Tibial artery (tissue), 4 donors: ENCODE results near the gene CXCR4.

Experiments used
- DNase-seq, 2 donors: peaks; one replicate each; pipeline ENCODE4 v3.0.0-alpha.2; 2019
- H3K27ac ChIP-seq, 2 donors: fragments of 200-600 bp; sonication (generic) in 1 of 2; 1 replicate in 1 of 2; 2 replicates in 1 of 2; pipeline ENCODE4 v1.5.1; 2018 to 2019; ENCODE audit warnings: mild to moderate bottlenecking in 1 of 2
- H3K27me3 ChIP-seq, 2 donors: fragments of 200-600 bp; sonication (generic) in 1 of 2; one replicate each; pipeline versions ENCODE4 v1.5.1 to v1.6.0; 2016 to 2019
- H3K36me3 ChIP-seq, 3 donors: fragments of 200-600 bp; sonication (generic) in 2 of 3; one replicate each; pipeline ENCODE4 v1.5.1; 2016 to 2019; ENCODE audit warnings: mild to moderate bottlenecking in 2 of 3
- H3K4me1 ChIP-seq, 4 donors: fragments of 200-600 bp; sonication (generic) in 2 of 4; 1 replicate in 3 of 4; 2 replicates in 1 of 4; pipeline ENCODE4 v1.5.1; 2016 to 2019
- H3K4me3 ChIP-seq, 2 donors: fragments of 200-600 bp; sonication (generic) in 1 of 2; 1 replicate in 1 of 2; 2 replicates in 1 of 2; pipeline ENCODE4 v1.5.1; 2018 to 2019; ENCODE audit warnings: mild to moderate bottlenecking in 2 of 2
- H3K9me3 ChIP-seq, 3 donors: fragments of 200-600 bp; sonication (generic) in 1 of 3; one replicate each; pipeline ENCODE4 v1.5.1; 2016 to 2019
- intact Hi-C: fragments of 100-400 bp; cut with DNase I; formaldehyde crosslinking; loops from one replicate; pipeline ENCODE4 v1.15.0; 2023; ENCODE audit warnings: low total_unique reads
- TF ChIP-seq, protein P1 (sequence below), 2 experiments: fragments of 200-600 bp in 1 of 2; fragments of 450-650 bp in 1 of 2; IDR thresholded peaks; one replicate each; pipeline ENCODE4 v1.5.1; 2017 to 2019; ENCODE audit warnings: antibody characterized with exemption in 2 of 2, mild to moderate bottlenecking in 1 of 2, moderate library complexity in 1 of 2

The CXCR4 gene

DNA sequence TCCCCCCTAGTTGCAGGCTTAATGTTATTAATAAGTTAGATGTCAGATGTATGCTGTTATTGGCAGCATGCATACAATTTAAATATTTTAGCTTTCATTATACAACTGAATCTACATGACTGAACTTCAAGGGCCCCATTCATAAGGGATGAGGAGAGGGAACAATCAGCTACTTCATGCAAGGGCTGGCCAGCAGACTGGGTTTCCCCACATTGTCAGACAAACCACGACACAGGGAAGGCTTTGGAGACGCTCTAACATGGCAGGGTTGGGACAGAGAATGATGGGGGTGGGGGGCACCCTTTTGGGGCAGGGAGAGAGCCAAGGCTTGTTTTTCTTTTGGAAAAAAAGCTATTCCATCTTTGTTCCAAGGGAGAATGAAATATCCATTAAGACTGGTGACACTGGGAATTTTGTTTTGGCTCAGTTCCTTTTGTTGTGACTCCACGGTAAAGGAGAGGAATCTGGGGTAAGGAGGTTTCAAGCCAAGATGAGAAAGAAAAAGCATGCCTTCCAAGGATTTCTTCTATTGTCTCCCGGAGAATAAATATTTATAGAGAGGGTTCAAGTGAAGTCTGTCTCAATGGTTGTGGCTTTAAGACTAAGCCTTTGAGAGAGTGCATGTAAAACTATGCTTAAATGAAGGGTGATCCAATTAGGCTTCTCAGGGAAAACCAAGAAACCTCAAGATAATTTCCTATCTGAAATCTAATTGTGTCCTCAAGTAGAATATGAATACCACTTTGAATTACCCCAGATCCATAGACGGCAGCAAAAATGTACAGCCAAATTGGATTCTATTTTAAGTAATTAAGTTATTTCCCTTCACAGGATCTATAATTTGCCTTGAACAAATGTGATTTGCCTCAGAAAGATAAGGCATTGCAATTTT, 5.4 kb downstream of the CXCR4 start:
- intact Hi-C loops = no loop called here
- Histone ChIP-seq H3K9me3 (no peaks in the 10 kb centered on the region), H3K27ac (no peak overlapping the region), H3K4me1 (peaks cover 0 to 17% (median 15%) of the 10 kb centered on the region in 4 donors), H3K27me3 (peaks cover 0 to 47% of the 10 kb centered on the region in 2 donors), H3K36me3 (no peaks in the 10 kb centered on the region), H3K4me3 (no peak overlapping the region)
- DNase-seq = no peak
- TF ChIP-seq, protein P1, sequence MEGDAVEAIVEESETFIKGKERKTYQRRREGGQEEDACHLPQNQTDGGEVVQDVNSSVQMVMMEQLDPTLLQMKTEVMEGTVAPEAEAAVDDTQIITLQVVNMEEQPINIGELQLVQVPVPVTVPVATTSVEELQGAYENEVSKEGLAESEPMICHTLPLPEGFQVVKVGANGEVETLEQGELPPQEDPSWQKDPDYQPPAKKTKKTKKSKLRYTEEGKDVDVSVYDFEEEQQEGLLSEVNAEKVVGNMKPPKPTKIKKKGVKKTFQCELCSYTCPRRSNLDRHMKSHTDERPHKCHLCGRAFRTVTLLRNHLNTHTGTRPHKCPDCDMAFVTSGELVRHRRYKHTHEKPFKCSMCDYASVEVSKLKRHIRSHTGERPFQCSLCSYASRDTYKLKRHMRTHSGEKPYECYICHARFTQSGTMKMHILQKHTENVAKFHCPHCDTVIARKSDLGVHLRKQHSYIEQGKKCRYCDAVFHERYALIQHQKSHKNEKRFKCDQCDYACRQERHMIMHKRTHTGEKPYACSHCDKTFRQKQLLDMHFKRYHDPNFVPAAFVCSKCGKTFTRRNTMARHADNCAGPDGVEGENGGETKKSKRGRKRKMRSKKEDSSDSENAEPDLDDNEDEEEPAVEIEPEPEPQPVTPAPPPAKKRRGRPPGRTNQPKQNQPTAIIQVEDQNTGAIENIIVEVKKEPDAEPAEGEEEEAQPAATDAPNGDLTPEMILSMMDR (IDR thresholded peaks at IDR 0.05) = no peak

DNA sequence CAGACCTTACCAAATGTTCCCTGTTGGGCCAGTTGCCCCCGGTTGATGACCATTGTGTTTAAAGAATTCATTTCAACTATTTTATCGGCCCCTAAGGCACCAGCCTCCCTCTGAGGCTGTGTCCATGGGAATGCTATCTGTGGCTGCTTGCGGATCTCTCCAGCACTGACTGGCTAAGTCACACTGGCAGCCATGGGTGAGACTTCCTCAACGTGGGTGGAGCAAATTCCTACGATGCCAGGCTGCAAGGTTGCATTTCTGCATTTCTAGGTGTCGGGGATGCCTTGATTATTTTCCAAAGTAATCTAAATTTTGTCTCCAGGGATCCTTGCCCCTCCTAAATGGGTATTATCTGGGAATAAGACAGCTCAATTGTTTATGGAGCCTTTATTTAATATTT, 6.2 kb downstream of the CXCR4 start:
- TF ChIP-seq, protein P1 (IDR thresholded peaks at IDR 0.05) = no peak
- Histone ChIP-seq H3K27ac (no peak overlapping the region), H3K36me3 (no peaks in the 10 kb centered on the region), H3K4me1 (peaks cover 0 to 8% (median 7%) of the 10 kb centered on the region in 4 donors), H3K9me3 (no peaks in the 10 kb centered on the region), H3K4me3 (no peak overlapping the region), H3K27me3 (peaks cover 0 to 39% of the 10 kb centered on the region in 2 donors)
- intact Hi-C loops = no loop called here
- DNase-seq = no peak

DNA sequence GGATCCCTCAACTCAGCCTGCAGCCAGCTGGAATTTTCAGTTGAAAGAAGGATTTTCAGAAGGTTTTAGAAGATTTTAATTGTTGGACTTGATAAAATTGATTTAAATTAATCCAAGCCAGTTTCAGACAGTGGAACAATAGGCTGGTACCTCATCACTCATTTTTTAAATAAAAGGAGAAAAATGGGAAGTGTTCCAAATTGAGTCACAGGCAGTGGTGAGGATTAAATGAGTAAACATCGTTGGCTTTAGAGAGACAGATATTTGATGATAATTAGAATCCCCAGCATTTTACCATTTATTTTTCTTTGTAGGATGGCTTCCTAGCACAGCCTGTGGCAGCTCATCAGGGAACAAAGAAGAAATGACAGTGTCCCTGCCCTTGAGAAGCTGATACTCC, 7.4 kb downstream of the CXCR4 start:
- H3K27me3 ChIP-seq = peaks cover 0 to 30% of the 10 kb centered on the region in 2 donors
- no peak overlapping the region for H3K4me3 ChIP-seq
- DNase-seq = no peak
- no peak overlapping the region for H3K27ac ChIP-seq
- H3K4me1 ChIP-seq = no peaks in the 10 kb centered on the region
- no peaks in the 10 kb centered on the region for H3K36me3 ChIP-seq
- intact Hi-C loops = no loop called here
- TF ChIP-seq, protein P1 (IDR thresholded peaks at IDR 0.05) = no peak
- H3K9me3 ChIP-seq = no peaks in the 10 kb centered on the region

DNA sequence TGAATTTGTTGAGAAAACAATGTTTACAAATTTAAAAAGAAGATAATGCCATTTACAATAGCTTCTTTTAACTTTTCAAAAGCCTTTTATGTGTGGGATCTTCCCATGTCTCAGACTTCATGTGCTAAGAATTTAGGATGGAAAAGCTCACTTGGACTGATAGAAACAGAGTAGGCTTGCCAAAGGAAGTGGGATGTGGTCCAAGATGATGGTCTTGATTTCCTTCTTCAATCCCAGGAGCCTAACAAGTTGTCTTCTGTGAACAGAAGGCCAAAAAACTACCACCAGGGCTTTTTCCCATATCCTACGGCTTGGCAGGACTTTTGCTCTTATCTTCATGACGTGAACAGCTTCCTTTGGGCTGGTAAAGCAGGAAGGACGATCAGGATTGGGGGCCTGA, 9.5 kb downstream of the CXCR4 start:
- Histone ChIP-seq H3K27me3 (peaks cover 0 to 20% of the 10 kb centered on the region in 2 donors), H3K9me3 (no peaks in the 10 kb centered on the region), H3K4me3 (no peak overlapping the region), H3K36me3 (no peaks in the 10 kb centered on the region), H3K4me1 (no peaks in the 10 kb centered on the region), H3K27ac (no peak overlapping the region)
- intact Hi-C loops = no loop called here
- TF ChIP-seq, protein P1 (IDR thresholded peaks at IDR 0.05) = no peak
- DNase-seq = no peak

DNA sequence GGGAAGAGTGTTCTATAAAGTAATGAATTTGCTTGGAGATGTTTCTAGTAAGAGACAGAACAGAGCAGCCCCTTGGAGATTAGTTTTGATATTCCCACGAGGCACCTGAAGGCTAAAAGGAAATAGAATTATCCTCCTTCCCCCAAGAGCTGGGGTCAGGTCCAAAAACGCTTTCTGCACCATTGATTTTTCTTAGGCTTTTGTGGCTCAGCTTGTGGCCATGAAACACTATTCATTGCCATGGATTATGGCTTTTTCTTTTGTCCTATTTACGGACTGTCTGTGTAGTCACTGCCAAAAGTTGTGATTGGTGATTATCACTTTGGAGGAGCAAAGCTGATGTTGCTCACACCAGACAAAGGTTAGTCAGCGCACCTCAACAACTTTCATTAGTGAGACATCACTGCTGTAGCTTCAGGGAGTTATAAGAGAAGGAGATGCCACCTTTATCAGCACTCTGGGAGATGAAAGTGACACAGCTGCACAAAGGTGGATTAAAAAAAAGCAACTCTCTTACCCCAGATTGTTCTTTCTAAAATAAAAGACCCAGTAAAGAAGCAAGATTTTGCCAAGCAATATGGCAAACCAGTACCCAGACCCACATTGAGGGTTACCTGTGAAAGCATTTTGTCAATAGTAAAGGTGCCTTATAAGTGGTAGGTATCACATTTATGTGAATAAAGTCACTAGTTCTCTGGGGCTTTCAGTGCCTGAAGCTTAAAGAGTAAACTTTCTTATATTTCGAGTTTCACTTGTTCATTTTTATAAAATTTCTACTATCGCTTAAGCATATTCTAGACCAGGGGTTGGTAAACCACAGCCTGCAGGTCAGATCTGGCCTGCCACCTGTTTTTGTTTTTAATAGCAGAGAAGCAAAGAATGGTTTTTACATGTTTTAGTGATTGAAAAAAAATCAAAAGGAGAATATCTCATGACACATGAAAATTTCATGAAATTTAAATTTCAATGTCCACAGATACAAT, 10.6 kb downstream of the CXCR4 start:
- intact Hi-C loops = no loop called here
- H3K27ac ChIP-seq = no peak overlapping the region
- TF ChIP-seq, protein P1 (IDR thresholded peaks at IDR 0.05) = no peak
- H3K4me3 ChIP-seq = no peak overlapping the region
- no peaks in the 10 kb centered on the region for H3K4me1 ChIP-seq
- peaks cover 0 to 16% of the 10 kb centered on the region in 2 donors for H3K27me3 ChIP-seq
- H3K9me3 ChIP-seq = no peaks in the 10 kb centered on the region
- no peaks in the 10 kb centered on the region for H3K36me3 ChIP-seq
- DNase-seq = no peak
